ENCODE measurements around the gene FAM149B1. TPM values are rescaled to one million over a fixed set of nuclear protein-coding genes. Genes with fewer than 3 reads are reported as not detected.
"Not testable (repeated sequence)": the region's sequence is repeated elsewhere in the genome, so short reads cannot be mapped to it uniquely, and the experiment has no call there.

The FAM149B1 gene
- polyA plus RNA-seq (2013, experiment 1 of 2; ENCODE audit: insufficient read length) = 25.2 TPM
- 25.1 TPM for polyA plus RNA-seq (2013, experiment 2 of 2; ENCODE audit: insufficient read length)

GRCh38 chr10:73167783-73168464, at the start of gene FAM149B1, which contains the start of gene ECD:
FAM149B1 (plus strand) TSS chr10:73168119; CDS start chr10:73168340, 221 bp downstream.
ECD (minus strand) TSS chr10:73168008; CDS start chr10:73163937, 4,071 bp downstream.
- DNase-seq = peak; percentile 94

GRCh38 chr10:73119457-73119856, 48.5 kb upstream of the FAM149B1 start:
- DNase-seq = no peak

GRCh38 chr10:73119952-73120351, 48.0 kb upstream of the FAM149B1 start:
- no peak for DNase-seq

GRCh38 chr10:73126343-73126742, 41.6 kb upstream of the FAM149B1 start:
- DNase-seq = no peak

- no peak for DNase-seq
These were observed 36.6 kb upstream of the FAM149B1 start for GRCh38 chr10:73131301-73131700.

GRCh38 chr10:73131913-73132686, 35.8 kb upstream of the FAM149B1 start:
- no peak for DNase-seq

- DNase-seq = no peak
These were observed 33.2 kb upstream of the FAM149B1 start for GRCh38 chr10:73134727-73135126.

GRCh38 chr10:73136627-73137026, 31.3 kb upstream of the FAM149B1 start:
- DNase-seq = no peak

- no peak for DNase-seq
These were observed 28.7 kb upstream of the FAM149B1 start for GRCh38 chr10:73139251-73139650.

GRCh38 chr10:73141603-73142002, 26.3 kb upstream of the FAM149B1 start:
- no peak for DNase-seq

- DNase-seq = not testable (repeated sequence)
These were observed 17.1 kb upstream of the FAM149B1 start for GRCh38 chr10:73150633-73151413.

- no peak for DNase-seq
These were observed 15.9 kb upstream of the FAM149B1 start for GRCh38 chr10:73152009-73152408.

- no peak for DNase-seq
These were observed 11.9 kb upstream of the FAM149B1 start for GRCh38 chr10:73156054-73156453.

- peak; percentile 49 for DNase-seq
These were observed 8.8 kb upstream of the FAM149B1 start for GRCh38 chr10:73159038-73159648.

GRCh38 chr10:73161079-73161478, 6.8 kb upstream of the FAM149B1 start:
- DNase-seq = no peak

GRCh38 chr10:73161662-73162061, 6.3 kb upstream of the FAM149B1 start:
- no peak for DNase-seq

- DNase-seq = peak; percentile 23
These were observed 4.8 kb upstream of the FAM149B1 start for GRCh38 chr10:73163096-73163495.

- no peak for DNase-seq
These were observed 947 bp upstream of the FAM149B1 start for GRCh38 chr10:73166972-73167371.

- DNase-seq = no peak
These were observed 499 bp upstream of the FAM149B1 start for GRCh38 chr10:73167458-73167782.

- DNase-seq = no peak
These were observed 515 bp downstream of the FAM149B1 start for GRCh38 chr10:73168465-73168803.

GRCh38 chr10:73169320-73169719, 1.4 kb downstream of the FAM149B1 start:
- DNase-seq = no peak

GRCh38 chr10:73172867-73173266, 4.9 kb downstream of the FAM149B1 start:
- no peak for DNase-seq
